Measurements from ENCODE around the gene ORC3. TPM values are rescaled to one million over a fixed set of nuclear protein-coding genes. Genes with fewer than 3 reads are reported as not detected.
A peak's percentile ranks its signal among the peaks of the same experiment; 100 is the strongest.
"Not testable (repeated sequence)": the region's sequence is repeated elsewhere in the genome, so short reads cannot be mapped to it uniquely, and the experiment has no call there.

Gene ORC3
- total RNA-seq, 6 donors from 2014 or later: 10.3 to 27.2 (median 17.2) TPM

DNA sequence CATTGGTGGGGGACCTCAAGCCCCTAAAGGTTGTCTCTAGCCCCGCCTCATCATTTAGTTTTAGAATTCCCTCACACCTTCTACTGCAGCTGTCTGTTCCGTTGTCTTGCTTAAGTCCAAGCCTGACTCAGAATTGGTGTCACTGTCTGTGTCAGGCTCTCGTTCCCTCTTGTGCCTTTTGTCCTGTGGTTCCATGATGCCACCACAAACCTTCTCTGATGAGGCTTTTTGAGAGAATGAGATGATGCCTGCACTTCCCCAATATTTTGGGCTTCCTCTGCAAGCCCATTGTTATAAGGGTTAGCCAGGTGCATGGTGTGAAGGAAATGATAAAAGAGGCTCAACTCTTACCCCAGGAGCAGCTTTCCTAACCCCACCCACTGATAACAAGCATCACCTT is 120.2 kb downstream of the ORC3 start:
- no peak for ATAC-seq (ENCODE audit: low FRiP score in 2 of 2)
- H3K36me3 ChIP-seq: no peaks in the 10 kb centered on the region
- 69 to 77% methylated on average over 3 of the region's 3 CpGs for WGBS, 2 donors

DNA sequence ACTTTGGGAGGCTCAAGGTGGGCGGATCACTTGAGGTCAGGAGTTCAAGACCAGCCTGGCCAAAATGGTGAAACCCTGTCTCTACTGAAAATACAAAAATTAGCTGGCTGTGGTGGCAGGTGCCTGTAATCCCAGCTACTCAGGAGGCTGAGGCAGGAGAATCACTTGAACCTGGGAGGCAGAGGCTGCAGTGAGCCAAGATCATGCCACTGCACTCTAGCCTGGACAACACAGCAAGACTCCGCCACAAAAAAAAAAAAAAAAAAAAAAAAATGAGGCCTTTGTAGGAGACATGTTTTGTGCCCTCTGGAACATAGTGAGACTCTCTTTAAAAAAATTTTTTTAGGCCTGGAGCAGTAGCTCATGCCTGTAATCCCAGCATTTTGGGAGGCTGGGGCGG is 122.8 kb downstream of the ORC3 start:
- 95 to 98% methylated on average over 3 of the region's 3 CpGs for WGBS, 2 donors
- H3K4me3 ChIP-seq; H3K36me3 ChIP-seq; H3K27me3 ChIP-seq; DNase-seq; H3K27ac ChIP-seq; H3K9me3 ChIP-seq; ATAC-seq (ENCODE audit: low FRiP score in 2 of 2); H3K4me1 ChIP-seq: not testable (repeated sequence)

More for the DNA sequence above, 120.2 kb downstream of the ORC3 start:
- H3K27ac ChIP-seq: no peak overlapping the region
- no peaks in the 10 kb centered on the region for H3K9me3 ChIP-seq
- TF ChIP-seq, protein P1, sequence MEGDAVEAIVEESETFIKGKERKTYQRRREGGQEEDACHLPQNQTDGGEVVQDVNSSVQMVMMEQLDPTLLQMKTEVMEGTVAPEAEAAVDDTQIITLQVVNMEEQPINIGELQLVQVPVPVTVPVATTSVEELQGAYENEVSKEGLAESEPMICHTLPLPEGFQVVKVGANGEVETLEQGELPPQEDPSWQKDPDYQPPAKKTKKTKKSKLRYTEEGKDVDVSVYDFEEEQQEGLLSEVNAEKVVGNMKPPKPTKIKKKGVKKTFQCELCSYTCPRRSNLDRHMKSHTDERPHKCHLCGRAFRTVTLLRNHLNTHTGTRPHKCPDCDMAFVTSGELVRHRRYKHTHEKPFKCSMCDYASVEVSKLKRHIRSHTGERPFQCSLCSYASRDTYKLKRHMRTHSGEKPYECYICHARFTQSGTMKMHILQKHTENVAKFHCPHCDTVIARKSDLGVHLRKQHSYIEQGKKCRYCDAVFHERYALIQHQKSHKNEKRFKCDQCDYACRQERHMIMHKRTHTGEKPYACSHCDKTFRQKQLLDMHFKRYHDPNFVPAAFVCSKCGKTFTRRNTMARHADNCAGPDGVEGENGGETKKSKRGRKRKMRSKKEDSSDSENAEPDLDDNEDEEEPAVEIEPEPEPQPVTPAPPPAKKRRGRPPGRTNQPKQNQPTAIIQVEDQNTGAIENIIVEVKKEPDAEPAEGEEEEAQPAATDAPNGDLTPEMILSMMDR (IDR thresholded peaks at IDR 0.05): no peak
- TF ChIP-seq EP300 (IDR thresholded peaks at IDR 0.05): no peak
- no peaks in the 10 kb centered on the region for H3K27me3 ChIP-seq
- DNase-seq: no peak
- H3K4me3 ChIP-seq: no peak overlapping the region
- no peaks in the 10 kb centered on the region for H3K4me1 ChIP-seq

DNA sequence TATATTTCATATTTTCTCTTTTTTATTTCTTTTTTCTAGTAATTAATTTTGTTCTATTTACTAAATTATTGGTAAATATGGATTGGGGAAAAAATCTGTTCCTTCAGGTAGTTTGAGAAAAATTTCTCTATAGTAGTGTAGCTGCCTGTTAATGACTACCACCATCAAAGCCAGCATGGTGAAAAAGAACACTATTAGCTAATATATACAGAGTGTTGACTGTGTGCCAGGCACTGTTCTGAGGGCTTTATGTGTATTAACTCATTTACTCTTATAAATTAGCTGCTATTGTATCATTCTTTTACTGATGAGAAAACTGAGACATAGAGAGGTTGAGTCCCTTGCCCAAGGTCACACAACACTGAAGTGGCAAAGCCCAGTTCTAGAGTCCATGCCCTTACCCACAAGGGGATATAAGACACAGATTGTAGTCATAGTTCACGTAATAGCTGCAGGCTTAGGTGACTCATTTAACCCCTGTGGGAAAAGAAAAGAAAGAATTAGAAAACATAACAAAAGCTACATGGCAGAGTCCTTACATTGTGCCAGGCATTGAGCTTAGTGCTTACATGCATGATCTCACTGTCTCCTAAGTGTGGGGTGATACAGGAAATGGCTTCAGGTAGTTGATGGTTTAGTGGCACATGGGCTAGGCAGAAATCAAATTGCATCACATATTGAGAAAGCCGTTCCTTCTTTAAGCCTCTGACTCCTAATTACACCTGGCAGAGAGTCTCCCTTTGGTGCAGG is 124.3 kb downstream of the ORC3 start:
- Histone ChIP-seq H3K9me3 (no peaks in the 10 kb centered on the region), H3K27me3 (no peaks in the 10 kb centered on the region), H3K27ac (peak overlapping the region in 1 of 4 donors; percentile 56), H3K36me3 (no peaks in the 10 kb centered on the region), H3K4me3 (no peak overlapping the region), H3K4me1 (peaks cover 6 to 13% (median 12%) of the 10 kb centered on the region in 4 donors)
- 37 to 58% methylated on average over 2 of the region's 2 CpGs for WGBS, 2 donors
- ATAC-seq (ENCODE audit: low FRiP score in 2 of 2): peak in 1 of 2 donors; percentile 35
- TF ChIP-seq POLR2A (IDR thresholded peaks at IDR 0.05) (no peak), POLR2AphosphoS5 (IDR thresholded peaks at IDR 0.05) (no peak), EP300 (IDR thresholded peaks at IDR 0.05) (no peak)
- TF ChIP-seq, protein P1 (IDR thresholded peaks at IDR 0.05): no peak
- DNase-seq: no peak

Other genes starting within 250 kb of the ORC3 start
- 1 to 10 TPM; 1.6 to 7.3 (median 2.1) TPM for gene C6orf163, start 245.3 kb upstream of the ORC3 start, total RNA-seq
- gene CFAP206, start 182.2 kb upstream of the ORC3 start, total RNA-seq: 10 to 100 TPM in 1 of 6 donors, 1 to 10 TPM in 3, under 1 TPM in 1, not detected in 1; 0.17 to 14.3 (median 2.4) TPM
- 10 to 100 TPM; 14.7 to 39.1 (median 29.9) TPM for gene SLC35A1, start 117.2 kb upstream of the ORC3 start, total RNA-seq
- gene RARS2, start 148 bp upstream of the ORC3 start, total RNA-seq: 10 to 100 TPM; 21.9 to 32.5 (median 23.7) TPM
- gene AKIRIN2, start 112.1 kb downstream of the ORC3 start, total RNA-seq: 10 to 100 TPM; 42.3 to 87.0 (median 57.2) TPM

Data from upper lobe of left lung (tissue), 6 donors.